ENCODE measurements around the gene KCNG3.

GRCh38 chr2:42504364-42505230 is 10.8 kb upstream of the KCNG3 start:
- TF ChIP-seq CTCF (conservative IDR thresholded peaks at IDR 0.05): no peak
- no peak for TF ChIP-seq ZFX (IDR thresholded peaks at IDR 0.05)
